ENCODE data around the gene CNTLN.
"Not testable (repeated sequence)": the region's sequence is repeated elsewhere in the genome, so short reads cannot be mapped to it uniquely, and the experiment has no call there.

Gene CNTLN

GRCh38 chr9:17135295-17136160 lies 688 bp downstream of the CNTLN start:
- peak overlapping the region; percentile 85 for H3K9ac ChIP-seq (ENCODE audit: low read length)
- H3K27ac ChIP-seq (ENCODE audit: low read length), result peak overlapping the region; percentile 36
- no peaks in the 10 kb centered on the region for H3K36me3 ChIP-seq (ENCODE audit: control insufficient read depth, low read depth, low read length)
- H3K27me3 ChIP-seq (ENCODE audit: control insufficient read depth, insufficient read depth, low read length), result peaks cover 11% of the 10 kb centered on the region
- H3K9me3 ChIP-seq (ENCODE audit: control insufficient read depth, low read depth, low read length), result no peaks in the 10 kb centered on the region
- H3K4me3 ChIP-seq (ENCODE audit: low read length), result peak overlapping the region; percentile 68
- H3K4me1 ChIP-seq (ENCODE audit: control insufficient read depth, low read depth, low read length), result peaks cover 4% of the 10 kb centered on the region

- no peaks in the 10 kb centered on the region for H3K36me3 ChIP-seq (ENCODE audit: control insufficient read depth, low read depth, low read length)
- H3K9ac ChIP-seq (ENCODE audit: low read length), result no peak overlapping the region
- no peak overlapping the region for H3K4me3 ChIP-seq (ENCODE audit: low read length)
- H3K27ac ChIP-seq (ENCODE audit: low read length), result no peak overlapping the region
- no peaks in the 10 kb centered on the region for H3K9me3 ChIP-seq (ENCODE audit: control insufficient read depth, low read depth, low read length)
- H3K4me1 ChIP-seq (ENCODE audit: control insufficient read depth, low read depth, low read length), result peaks cover 4% of the 10 kb centered on the region
- peaks cover 11% of the 10 kb centered on the region for H3K27me3 ChIP-seq (ENCODE audit: control insufficient read depth, insufficient read depth, low read length)
These were observed 2.7 kb downstream of the CNTLN start for GRCh38 chr9:17137566-17137965.

GRCh38 chr9:17138503-17138902 lies 3.7 kb downstream of the CNTLN start:
- H3K36me3 ChIP-seq (ENCODE audit: control insufficient read depth, low read depth, low read length), result no peaks in the 10 kb centered on the region
- H3K9me3 ChIP-seq (ENCODE audit: control insufficient read depth, low read depth, low read length), result no peaks in the 10 kb centered on the region
- H3K9ac ChIP-seq (ENCODE audit: low read length), result no peak overlapping the region
- peaks cover 4% of the 10 kb centered on the region for H3K4me1 ChIP-seq (ENCODE audit: control insufficient read depth, low read depth, low read length)
- H3K27ac ChIP-seq (ENCODE audit: low read length), result no peak overlapping the region
- H3K27me3 ChIP-seq (ENCODE audit: control insufficient read depth, insufficient read depth, low read length), result peaks cover 11% of the 10 kb centered on the region
- no peak overlapping the region for H3K4me3 ChIP-seq (ENCODE audit: low read length)

- H3K27me3 ChIP-seq (ENCODE audit: control insufficient read depth, insufficient read depth, low read length), result no peaks in the 10 kb centered on the region
- no peak overlapping the region for H3K27ac ChIP-seq (ENCODE audit: low read length)
- no peak overlapping the region for H3K9ac ChIP-seq (ENCODE audit: low read length)
- no peaks in the 10 kb centered on the region for H3K9me3 ChIP-seq (ENCODE audit: control insufficient read depth, low read depth, low read length)
- H3K4me1 ChIP-seq (ENCODE audit: control insufficient read depth, low read depth, low read length), result no peaks in the 10 kb centered on the region
- H3K4me3 ChIP-seq (ENCODE audit: low read length), result no peak overlapping the region
- no peaks in the 10 kb centered on the region for H3K36me3 ChIP-seq (ENCODE audit: control insufficient read depth, low read depth, low read length)
These were observed 5.6 kb downstream of the CNTLN start for GRCh38 chr9:17140418-17140817.

GRCh38 chr9:17148324-17148723 lies 13.5 kb downstream of the CNTLN start:
- H3K36me3 ChIP-seq (ENCODE audit: control insufficient read depth, low read depth, low read length), result peaks cover 5% of the 10 kb centered on the region
- H3K27ac ChIP-seq (ENCODE audit: low read length), result no peak overlapping the region
- H3K4me3 ChIP-seq (ENCODE audit: low read length), result no peak overlapping the region
- no peaks in the 10 kb centered on the region for H3K27me3 ChIP-seq (ENCODE audit: control insufficient read depth, insufficient read depth, low read length)
- H3K9me3 ChIP-seq (ENCODE audit: control insufficient read depth, low read depth, low read length), result no peaks in the 10 kb centered on the region
- H3K4me1 ChIP-seq (ENCODE audit: control insufficient read depth, low read depth, low read length), result no peaks in the 10 kb centered on the region
- H3K9ac ChIP-seq (ENCODE audit: low read length), result no peak overlapping the region

GRCh38 chr9:17159469-17159868 lies 24.6 kb downstream of the CNTLN start:
- peaks cover 5% of the 10 kb centered on the region for H3K36me3 ChIP-seq (ENCODE audit: control insufficient read depth, low read depth, low read length)
- no peaks in the 10 kb centered on the region for H3K4me1 ChIP-seq (ENCODE audit: control insufficient read depth, low read depth, low read length)
- H3K4me3 ChIP-seq (ENCODE audit: low read length), result no peak overlapping the region
- H3K9ac ChIP-seq (ENCODE audit: low read length), result no peak overlapping the region
- H3K27ac ChIP-seq (ENCODE audit: low read length), result no peak overlapping the region
- H3K27me3 ChIP-seq (ENCODE audit: control insufficient read depth, insufficient read depth, low read length), result no peaks in the 10 kb centered on the region
- no peaks in the 10 kb centered on the region for H3K9me3 ChIP-seq (ENCODE audit: control insufficient read depth, low read depth, low read length)

GRCh38 chr9:17160327-17160726 lies 25.5 kb downstream of the CNTLN start:
- no peaks in the 10 kb centered on the region for H3K4me1 ChIP-seq (ENCODE audit: control insufficient read depth, low read depth, low read length)
- no peak overlapping the region for H3K9ac ChIP-seq (ENCODE audit: low read length)
- H3K9me3 ChIP-seq (ENCODE audit: control insufficient read depth, low read depth, low read length), result no peaks in the 10 kb centered on the region
- no peaks in the 10 kb centered on the region for H3K27me3 ChIP-seq (ENCODE audit: control insufficient read depth, insufficient read depth, low read length)
- H3K4me3 ChIP-seq (ENCODE audit: low read length), result no peak overlapping the region
- no peak overlapping the region for H3K27ac ChIP-seq (ENCODE audit: low read length)
- no peaks in the 10 kb centered on the region for H3K36me3 ChIP-seq (ENCODE audit: control insufficient read depth, low read depth, low read length)

GRCh38 chr9:17165764-17166163 lies 30.9 kb downstream of the CNTLN start:
- H3K27ac ChIP-seq (ENCODE audit: low read length), result no peak overlapping the region
- H3K36me3 ChIP-seq (ENCODE audit: control insufficient read depth, low read depth, low read length), result no peaks in the 10 kb centered on the region
- H3K4me3 ChIP-seq (ENCODE audit: low read length), result no peak overlapping the region
- no peak overlapping the region for H3K9ac ChIP-seq (ENCODE audit: low read length)
- H3K27me3 ChIP-seq (ENCODE audit: control insufficient read depth, insufficient read depth, low read length), result no peaks in the 10 kb centered on the region
- H3K9me3 ChIP-seq (ENCODE audit: control insufficient read depth, low read depth, low read length), result no peaks in the 10 kb centered on the region
- no peaks in the 10 kb centered on the region for H3K4me1 ChIP-seq (ENCODE audit: control insufficient read depth, low read depth, low read length)

- Histone ChIP-seq H3K27ac (ENCODE audit: low read length) (no peak overlapping the region), H3K27me3 (ENCODE audit: control insufficient read depth, insufficient read depth, low read length) (no peaks in the 10 kb centered on the region), H3K9me3 (ENCODE audit: control insufficient read depth, low read depth, low read length) (no peaks in the 10 kb centered on the region), H3K4me3 (ENCODE audit: low read length) (no peak overlapping the region), H3K9ac (ENCODE audit: low read length) (no peak overlapping the region), H3K4me1 (ENCODE audit: control insufficient read depth, low read depth, low read length) (no peaks in the 10 kb centered on the region), H3K36me3 (ENCODE audit: control insufficient read depth, low read depth, low read length) (no peaks in the 10 kb centered on the region)
These were observed 31.5 kb downstream of the CNTLN start for GRCh38 chr9:17166346-17166745.

- Histone ChIP-seq H3K4me3 (ENCODE audit: low read length) (no peak overlapping the region), H3K27ac (ENCODE audit: low read length) (no peak overlapping the region), H3K36me3 (ENCODE audit: control insufficient read depth, low read depth, low read length) (no peaks in the 10 kb centered on the region), H3K9me3 (ENCODE audit: control insufficient read depth, low read depth, low read length) (no peaks in the 10 kb centered on the region), H3K4me1 (ENCODE audit: control insufficient read depth, low read depth, low read length) (no peaks in the 10 kb centered on the region), H3K27me3 (ENCODE audit: control insufficient read depth, insufficient read depth, low read length) (no peaks in the 10 kb centered on the region), H3K9ac (ENCODE audit: low read length) (no peak overlapping the region)
These were observed 36.7 kb downstream of the CNTLN start for GRCh38 chr9:17171309-17172094.

GRCh38 chr9:17177496-17177895 lies 42.7 kb downstream of the CNTLN start:
- H3K27me3 ChIP-seq (ENCODE audit: control insufficient read depth, insufficient read depth, low read length); H3K9ac ChIP-seq (ENCODE audit: low read length); H3K36me3 ChIP-seq (ENCODE audit: control insufficient read depth, low read depth, low read length); H3K9me3 ChIP-seq (ENCODE audit: control insufficient read depth, low read depth, low read length); H3K4me1 ChIP-seq (ENCODE audit: control insufficient read depth, low read depth, low read length); H3K27ac ChIP-seq (ENCODE audit: low read length); H3K4me3 ChIP-seq (ENCODE audit: low read length): not testable (repeated sequence)

All from iPS-18a (cell line).